SK-N-DZ (cell line): ENCODE results near the gene SNRNP25.

Experiments used
- DNase-seq: peaks from one replicate; pipeline ENCODE4 v3.0.0-alpha.2; 2015; ENCODE audit warnings: low spot score

The SNRNP25 gene

DNA sequence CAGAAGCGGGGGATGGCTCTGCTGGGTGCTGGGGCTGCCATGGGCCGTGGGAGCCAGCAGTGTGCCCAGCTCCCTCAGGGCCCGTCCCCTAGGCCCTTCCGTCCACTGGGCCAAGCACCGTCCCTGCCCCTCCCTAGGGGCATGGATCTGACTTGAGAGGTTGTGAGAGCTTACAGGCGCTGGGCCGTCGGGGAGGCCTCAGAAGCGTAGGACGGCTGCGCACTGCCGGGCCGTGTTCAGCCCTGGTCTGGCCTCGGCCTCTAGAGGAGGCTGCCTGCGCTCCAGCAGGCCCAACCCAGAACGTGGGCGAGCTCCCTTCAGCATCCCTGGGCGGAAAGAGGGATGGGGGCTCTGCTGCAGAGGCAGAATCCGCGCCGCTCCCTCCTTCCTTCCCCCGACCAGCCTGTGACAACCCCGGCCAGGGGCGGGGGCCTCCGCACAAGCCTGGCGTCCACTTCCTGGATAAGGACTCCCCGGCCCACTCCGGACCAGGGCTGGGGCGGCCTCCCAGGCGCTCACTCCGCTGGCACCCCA lies 23.7 kb downstream of the SNRNP25 start:
- DNase-seq: peak; percentile 66

DNA sequence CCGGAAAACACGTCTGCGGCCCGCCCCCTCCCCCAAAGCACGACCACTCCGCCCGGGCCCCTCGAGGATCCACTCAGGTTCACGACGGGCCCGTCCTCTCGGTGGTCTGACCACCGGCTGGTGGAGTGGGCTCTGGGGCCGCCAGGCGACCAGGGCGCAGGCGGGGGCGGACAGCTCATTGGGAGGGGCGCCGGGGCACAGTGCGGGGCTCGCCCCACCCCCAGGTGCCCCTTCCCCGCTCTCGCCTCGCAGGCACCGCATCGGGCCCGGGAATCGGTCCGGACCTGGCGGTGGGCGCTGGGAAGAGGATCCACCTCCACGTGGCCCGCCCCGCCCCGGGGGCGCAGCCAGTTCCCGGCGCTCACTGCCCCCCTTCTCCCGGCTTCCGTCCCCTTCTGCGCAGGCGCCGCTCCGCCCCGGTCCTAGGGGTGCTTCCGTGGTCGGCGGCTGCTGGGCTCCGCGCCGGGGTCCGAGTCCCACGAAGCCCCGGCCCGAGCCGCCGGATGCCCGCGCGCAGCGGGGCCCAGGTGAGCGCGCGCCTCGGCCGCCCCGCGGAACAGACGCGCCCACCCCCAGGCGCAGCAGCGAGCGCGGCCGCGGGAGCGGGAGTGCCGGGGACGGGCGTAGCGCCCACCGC lies 24.3 kb downstream of the SNRNP25 start, which contains the start of gene MPG:
MPG (plus strand) TSS at position 419 of the 637 bp plus-strand sequence; CDS start at position 504, 85 bp downstream.
- DNase-seq: peak; percentile 78

DNA sequence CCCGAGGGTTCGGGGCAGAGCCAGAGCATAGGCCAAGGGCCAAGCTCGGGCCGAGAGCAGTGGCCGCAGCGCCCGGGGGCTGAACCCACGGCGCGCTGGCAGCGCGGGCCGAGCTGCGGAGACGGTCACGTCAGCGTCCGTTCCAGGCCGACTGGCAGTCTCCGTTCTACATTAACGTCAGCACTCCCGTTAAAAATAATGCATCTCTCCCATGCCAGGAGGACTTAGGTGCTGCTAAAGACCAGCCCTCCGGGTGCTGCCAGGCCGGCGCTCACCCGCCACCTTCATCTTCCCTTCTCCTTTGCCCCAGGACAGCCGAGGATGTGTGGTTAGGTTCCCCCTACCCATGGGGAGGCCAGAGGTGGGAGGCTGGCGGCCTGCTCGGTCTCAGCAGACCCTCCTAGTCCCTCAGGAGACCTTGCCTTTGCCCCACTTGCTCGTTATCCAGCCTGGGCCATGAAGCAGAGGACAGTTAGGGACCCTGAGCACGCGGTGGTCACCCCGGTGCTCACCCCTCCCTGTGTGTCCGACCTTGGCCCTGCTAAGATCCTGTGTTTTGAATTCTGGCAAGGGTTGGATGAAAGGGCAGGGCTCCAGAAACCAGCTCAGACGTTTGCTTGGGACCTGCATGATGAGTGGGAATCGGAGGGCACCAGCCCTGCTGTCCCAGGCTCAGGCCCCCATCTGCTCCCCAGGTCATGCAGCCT lies 25.0 kb downstream of the SNRNP25 start:
- DNase-seq: no peak

DNA sequence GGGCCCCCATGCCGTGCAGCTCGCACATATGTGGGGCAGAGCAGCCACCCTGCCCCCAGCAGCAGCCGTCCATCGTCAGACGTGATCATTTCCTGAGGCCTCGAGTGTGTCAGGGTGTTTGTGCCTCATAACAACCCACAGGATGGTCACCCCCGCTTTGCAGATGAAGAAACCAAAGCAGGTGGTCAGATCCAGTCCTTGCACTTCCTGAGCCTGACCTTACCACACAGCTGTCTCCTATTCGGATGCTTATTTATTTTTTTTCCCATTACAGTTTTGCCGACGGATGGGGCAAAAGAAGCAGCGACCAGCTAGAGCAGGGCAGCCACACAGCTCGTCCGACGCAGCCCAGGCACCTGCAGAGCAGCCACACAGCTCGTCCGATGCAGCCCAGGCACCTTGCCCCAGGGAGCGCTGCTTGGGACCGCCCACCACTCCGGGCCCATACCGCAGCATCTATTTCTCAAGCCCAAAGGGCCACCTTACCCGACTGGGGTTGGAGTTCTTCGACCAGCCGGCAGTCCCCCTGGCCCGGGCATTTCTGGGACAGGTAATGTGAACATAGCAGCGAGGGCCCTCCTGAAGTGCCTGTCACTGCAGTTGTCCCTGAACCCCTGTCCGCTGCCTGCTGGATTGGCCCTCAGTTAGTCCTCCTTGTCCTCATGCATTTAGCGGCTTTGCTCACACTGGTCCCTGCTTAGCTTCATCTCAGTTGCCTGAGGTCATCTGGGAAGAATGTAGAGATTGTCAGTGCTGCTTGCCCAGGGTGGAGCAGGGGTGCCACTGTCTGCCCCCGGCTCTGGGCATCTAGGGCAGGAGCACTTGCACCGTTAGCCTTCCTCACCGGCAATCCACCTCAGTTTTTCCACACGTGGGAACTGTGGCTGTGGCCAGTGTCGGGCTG lies 25.8 kb downstream of the SNRNP25 start:
- no peak for DNase-seq

DNA sequence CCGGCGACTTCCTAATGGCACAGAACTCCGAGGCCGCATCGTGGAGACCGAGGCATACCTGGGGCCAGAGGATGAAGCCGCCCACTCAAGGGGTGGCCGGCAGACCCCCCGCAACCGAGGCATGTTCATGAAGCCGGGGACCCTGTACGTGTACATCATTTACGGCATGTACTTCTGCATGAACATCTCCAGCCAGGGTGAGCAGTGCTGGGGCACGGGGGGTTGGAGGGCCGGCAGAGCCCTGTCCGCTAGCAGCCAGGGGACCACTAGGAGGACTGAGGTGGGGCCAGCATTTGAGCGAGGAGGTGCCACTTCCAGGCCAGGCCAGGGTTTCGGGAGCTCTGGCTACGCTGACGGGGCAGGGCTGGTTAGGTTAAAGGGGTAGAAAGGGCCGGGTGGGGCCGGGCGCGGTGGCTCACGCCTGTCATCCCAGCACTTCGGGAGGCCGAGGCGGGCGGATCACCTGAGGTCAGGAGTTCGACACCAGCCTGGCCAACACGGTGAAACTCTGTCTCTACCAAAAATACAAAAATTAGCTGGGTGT lies 29.5 kb downstream of the SNRNP25 start:
- no peak for DNase-seq

DNA sequence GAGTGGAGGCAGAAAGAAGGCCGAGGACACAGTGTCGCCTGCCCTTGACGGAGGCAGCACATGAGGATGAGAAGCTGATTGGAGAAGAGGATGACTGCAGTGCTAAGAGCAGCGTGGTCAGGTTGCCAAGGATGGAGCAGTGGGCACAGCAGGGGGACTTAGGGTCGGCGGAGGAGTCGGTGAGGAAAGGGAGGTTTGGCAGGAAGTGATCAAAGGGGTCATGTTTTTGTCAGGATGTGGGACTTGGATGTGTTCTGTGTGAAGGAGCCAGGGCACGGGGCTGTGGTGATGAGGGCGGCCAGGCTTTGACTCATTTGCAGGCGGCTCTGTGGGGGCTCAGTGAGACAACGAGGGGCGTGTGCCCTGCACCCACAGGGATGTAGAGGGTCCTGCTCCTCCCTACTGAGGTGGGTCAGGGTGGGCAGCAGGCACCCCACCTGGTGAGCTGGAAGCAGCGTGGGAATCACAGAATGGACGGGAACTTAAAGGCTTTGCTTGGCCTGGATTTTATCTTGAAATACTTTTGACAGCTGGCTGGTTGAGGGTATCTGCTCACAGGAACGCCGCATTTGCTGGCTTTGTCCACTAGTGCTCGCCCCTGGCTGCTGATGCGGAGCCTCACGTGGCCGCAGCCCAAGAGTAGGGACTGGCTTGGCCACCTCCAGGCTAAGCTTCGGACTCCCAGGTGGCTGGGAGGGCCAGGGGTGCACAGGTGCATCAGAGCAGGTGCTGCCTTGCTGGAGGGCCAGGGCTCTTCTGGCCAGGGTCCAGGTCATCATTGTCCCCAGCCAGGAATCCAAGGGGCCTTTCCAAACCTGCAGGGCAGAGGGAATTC lies 30.4 kb downstream of the SNRNP25 start:
- peak; percentile 47 for DNase-seq

DNA sequence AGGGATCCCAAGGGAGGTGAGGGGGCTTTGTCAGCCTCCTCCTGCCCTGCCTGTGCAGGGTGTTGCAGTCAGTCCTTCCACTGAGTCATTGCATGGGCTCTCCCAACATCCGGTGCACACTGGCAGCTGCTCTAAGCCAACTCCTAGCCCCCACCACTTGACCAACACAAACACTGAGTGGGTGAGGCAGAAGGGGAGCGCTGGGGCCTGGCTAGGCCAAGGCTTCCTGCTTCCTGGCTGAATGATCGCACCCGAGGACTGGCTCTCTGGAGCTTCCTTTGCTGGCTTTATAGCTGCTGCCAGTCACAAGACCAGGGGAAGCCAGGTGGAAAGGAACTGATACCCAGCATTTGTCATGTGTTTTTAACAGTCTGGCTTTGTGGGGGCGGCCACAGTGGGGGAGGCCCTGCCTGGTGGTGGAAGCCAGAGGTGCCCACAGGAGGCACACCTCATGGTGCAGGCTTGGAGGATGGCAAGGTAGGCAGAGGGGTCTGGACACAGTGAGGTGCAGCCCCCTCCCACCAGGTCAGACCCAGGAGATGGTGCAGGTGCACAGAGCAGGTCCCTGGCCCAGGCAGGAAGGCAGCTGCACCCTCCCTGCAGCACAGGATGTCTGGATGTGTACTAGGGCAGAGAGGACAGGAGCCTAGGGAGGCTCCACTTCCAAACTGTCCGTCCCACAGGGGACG lies 31.2 kb downstream of the SNRNP25 start:
- no peak for DNase-seq

DNA sequence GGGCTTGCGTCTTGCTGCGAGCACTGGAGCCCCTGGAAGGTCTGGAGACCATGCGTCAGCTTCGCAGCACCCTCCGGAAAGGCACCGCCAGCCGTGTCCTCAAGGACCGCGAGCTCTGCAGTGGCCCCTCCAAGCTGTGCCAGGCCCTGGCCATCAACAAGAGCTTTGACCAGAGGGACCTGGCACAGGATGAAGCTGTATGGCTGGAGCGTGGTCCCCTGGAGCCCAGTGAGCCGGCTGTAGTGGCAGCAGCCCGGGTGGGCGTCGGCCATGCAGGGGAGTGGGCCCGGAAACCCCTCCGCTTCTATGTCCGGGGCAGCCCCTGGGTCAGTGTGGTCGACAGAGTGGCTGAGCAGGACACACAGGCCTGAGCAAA lies 31.8 kb downstream of the SNRNP25 start:
- no peak for DNase-seq

DNA sequence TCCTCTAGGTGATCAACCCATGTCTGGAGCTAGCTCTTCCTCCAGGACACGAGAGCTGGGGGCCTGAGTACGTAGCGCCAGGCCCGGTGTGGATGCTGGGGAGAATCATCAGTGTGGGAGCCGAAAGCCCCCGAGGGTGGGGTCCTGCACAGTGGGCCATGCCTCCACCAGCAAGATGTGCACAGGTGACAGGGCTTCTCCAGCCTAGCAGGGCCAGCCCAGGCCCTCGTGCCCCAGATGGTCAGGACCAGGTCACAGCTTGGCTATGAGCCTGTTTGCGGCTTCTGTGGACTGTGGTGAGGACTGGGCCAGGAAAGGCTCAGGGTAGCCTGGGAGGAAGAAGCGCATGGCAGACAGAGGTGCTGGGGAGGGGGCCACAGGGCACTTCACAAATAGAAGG lies 32.2 kb downstream of the SNRNP25 start:
- DNase-seq: no peak

DNA sequence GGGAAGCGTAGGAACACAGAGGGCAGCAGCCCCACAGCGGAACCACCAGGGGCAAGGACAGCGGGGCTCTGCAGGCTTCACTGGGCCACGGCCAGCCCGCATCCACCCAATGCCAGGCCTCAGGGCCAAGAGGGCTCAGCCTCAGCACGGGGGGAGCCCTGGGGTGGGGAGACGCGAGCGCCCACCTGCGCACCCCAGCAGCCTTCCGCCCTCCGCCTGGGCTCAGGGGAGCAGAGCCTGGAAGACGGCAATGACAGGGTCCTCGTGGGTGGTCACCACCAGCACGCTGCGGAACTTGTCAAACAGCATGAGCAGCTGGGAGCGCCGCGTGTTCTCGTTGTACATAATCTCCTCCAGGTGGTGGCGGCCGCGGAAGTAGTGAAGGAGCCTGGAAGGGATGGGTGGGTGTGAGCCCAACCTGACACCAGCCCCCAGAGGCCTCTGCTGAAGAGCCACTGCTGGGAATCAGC lies 32.9 kb downstream of the SNRNP25 start:
- no peak for DNase-seq

DNA sequence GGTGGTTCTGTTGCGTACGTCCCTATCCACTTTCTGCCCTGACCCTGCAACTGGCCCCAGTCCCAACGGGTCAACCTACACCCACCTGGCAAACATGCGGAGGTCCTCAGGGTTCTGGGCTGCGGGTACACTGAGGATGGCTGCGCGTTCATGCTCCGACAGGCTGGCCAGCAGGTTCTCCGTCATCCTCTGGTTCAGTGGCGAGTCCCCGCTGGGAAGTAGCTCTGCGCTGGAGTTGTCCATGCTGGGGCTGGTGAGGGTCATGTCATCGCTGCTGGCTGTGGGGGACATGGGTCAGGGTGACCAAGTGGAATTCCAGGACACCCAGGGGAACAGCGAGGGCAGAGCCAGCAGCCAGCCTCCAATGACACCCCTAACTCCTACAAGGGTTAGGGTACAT lies 35.0 kb downstream of the SNRNP25 start:
- DNase-seq: no peak

DNA sequence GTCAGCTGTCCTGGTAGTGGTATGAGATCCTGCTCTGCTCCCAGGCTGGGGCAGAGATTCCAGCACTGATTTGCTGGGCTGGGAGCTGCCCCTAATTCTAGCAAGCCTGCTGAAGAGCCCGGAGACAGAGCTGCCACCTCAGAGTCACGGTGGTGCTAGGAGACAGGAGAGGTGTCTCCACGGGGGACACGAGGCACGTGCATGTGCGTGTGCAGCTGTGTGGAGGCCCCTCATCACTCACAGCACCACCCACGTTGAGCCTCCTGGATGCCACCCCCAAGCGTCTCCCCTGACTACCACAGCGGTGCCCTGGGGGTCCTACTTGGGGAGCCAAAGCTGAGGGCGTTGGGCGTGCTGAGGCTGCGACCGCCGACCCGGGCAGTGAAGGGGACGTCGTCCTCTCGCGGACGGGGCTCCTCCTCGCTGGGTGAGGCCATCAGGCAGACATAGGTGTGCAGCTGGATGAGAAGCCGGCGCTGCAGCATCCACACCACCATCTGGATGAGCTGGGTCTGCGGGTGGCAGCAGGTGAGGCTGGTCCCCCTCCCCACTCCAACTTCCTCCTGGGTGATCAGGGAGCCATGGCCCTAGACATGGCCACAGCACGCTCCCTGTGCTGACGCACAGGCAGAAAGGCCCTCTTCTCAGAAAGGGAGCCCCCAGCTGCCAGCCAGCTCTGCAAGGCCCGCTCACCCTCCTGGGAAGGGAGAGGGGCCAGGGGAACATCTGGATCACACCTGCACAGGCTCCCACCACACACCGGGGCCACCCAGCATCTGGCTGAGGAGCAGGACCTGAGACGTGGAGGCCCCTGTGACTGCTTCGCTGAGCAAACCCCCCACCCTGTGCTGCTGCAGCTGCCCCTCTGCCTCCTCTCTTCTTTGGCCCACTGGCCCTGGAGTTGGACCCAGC lies 36.0 kb downstream of the SNRNP25 start:
- no peak for DNase-seq

DNA sequence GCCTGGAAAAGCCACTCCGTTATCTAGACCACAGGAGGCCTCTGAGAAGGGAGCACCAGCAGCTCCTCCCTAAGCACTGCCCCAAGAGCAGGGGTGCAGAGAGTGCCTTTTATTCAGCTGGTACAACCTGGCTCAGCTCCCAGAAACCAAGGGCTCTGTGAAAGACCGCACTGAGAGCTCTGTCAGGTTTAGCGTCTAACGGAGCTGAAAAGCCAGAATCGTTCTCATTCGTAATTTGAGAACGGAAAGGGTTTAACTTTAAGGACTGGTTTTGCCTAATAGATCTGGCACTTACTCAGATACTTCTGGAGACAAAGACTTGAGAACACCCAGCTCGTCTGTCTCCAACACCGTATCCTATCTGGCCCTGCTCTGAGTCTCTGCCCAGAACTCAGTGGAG lies 37.9 kb downstream of the SNRNP25 start:
- no peak for DNase-seq

DNA sequence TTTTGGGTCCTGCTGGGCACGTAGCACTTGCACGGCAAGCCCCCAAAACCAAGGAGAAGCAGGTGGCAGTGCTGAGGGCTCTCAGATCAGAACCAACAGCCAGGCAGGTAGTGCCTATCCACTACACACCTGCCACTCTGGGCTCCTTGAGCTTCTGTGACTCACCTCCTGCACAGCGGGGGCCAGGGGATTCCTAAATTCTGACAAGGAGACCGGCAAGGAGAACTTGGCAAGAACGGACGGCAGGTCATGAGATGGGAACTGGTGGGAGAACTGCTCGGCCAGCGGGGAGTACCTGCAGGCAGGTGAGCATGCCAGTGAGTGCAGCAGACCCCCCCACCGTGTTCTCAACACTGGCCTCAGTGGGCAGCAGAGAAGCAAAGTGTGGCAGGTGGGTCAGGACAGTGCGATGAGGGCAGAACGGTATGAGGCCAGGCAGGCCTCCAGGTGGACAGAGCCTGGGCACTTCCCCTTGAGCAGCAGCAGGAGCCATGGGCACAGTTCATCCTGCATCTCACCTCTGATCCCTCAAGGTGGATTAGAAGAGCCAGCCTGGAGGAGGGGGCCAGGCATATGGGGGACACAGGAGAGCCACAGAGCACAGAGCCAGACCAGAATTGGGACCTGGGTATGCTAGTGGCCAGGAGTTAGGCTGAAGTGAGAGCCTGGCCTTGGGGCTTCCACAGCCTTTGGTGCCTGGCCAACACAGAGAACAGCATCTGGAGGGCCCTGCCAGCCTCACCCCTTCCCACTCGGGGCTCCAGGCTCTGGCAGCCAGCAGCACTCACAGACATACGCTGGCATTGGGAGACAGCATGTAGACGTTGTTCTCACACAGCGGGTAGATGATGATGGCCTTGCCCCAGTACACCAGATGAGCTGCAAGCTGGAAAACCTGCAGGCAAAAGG lies 39.1 kb downstream of the SNRNP25 start:
- DNase-seq: no peak

DNA sequence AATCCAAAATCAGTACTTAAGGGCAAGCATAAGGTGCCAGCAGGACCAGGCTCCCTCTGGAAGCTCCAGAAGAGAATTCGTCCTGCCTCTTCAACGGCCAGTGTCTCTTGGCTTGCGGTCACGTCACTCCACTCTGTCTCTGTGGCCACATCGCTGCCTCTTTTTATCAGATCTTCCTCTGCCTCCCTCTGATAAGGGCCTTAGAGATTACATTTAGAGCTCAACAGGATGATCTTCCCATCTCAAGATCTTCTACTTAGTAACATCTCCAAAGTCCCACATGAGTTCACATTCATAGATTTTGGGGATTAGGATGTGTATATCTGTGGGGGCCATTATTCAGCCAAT lies 41.3 kb downstream of the SNRNP25 start:
- DNase-seq: no peak

DNA sequence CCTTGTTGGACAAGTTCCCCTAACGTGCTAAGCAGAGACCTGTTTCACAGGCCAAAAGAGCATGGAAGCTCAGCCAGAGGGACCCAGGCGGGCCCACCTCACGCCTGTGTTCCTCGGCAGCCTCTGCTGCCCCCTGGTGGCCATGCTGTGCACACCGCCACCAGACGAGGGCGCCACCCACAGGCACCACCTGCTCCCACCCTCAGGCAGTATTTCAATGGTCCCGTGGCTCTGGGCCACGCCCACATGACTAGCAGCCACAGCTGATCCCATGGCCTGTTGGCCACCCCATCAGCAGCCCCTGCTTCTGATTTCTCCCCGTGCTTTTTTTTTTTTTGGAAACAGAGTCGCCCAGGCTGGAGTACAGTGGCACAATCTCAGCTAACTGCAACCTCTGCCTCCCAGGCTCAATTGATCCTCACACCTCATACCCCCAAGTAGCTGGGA lies 43.3 kb downstream of the SNRNP25 start:
- DNase-seq: peak; percentile 82

DNA sequence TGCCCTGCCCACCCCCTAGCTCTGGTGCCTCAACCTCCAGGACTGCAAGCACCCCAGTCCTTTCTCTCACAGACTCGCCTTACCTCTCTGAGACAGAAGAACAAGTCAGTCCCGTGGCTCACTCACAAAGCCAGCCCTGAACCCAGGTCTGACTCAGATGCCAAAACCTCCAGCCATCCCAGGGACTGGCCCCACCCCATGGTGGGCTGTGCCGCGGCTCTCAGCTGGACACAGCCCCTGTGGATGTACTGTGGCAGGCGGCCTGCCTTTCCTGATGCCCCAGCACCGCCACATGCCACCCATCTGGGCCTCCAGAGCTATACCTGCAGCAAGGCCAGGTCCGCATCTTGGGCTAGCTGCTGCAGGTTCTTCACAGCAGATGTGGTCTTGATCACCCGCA lies 44.2 kb downstream of the SNRNP25 start:
- DNase-seq: no peak

DNA sequence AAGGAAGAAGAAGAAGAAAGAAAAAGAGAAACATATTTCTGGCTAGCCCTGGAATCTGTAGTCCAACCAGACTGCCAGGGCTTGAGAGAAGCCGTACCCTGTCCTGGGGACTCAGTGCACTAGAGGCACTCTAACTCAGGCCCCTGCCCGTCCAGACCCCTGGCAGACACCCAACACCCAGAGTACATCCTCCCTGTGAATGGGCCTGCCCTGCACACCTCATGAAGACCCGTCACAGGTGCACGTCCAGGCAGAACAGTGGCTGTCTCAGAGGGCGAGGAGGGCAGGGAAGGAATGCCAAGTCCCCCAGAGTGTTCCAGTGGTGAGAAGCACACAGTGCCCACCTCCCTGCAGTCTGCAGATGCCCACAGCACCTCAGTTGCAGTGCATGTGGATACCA lies 47.4 kb downstream of the SNRNP25 start:
- no peak for DNase-seq
